ENCODE results near the gene MAFG. TPM values are rescaled to one million over a fixed set of nuclear protein-coding genes. Genes with fewer than 3 reads are reported as not detected.

The MAFG gene
- total RNA-seq, 1 experiment from 2014 or later, result 29.8 TPM

DNA sequence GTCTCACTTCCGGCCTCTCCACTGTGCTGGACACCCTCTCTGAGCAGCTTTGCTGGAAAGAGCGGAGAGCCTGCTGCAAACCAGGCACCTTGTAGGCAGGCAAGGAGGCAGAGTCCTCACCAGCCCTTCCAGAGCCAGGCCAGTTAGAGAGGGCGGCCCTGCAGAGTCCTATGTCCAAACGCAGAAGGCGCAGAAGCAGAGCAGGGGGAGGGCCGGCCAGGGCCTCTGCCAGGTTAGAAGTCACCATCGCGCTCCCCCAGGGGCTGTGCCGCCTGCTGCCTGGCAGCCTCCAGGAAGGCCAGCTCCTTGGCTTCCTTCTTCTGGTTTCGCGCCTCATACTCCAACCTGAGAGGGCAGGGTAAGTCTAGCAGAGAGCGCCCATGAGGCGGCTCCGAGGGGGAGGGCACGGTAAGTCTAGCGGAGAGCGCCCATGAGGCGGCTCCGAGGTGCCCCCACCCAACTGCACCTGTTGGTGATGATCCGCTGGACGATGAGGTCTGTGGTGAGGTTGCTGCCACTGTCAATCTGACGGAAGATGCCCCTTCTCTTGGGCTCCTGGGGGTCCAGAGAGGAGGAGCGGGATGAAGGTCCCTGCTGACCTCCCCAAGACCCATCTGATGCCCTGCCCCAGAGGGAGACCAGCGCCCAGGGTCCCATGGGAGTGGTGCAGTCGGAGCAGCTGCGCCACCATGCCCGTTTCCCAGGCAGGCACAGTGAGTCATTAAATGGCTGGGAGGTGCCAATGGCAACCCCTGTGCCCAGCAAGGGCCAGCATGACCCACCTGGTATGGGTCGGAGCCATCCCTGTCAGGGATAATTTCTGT lies 22.7 kb downstream of the MAFG start (continued):
- TF ChIP-seq, protein P1, sequence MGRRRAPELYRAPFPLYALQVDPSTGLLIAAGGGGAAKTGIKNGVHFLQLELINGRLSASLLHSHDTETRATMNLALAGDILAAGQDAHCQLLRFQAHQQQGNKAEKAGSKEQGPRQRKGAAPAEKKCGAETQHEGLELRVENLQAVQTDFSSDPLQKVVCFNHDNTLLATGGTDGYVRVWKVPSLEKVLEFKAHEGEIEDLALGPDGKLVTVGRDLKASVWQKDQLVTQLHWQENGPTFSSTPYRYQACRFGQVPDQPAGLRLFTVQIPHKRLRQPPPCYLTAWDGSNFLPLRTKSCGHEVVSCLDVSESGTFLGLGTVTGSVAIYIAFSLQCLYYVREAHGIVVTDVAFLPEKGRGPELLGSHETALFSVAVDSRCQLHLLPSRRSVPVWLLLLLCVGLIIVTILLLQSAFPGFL (CRISPR knock-in tag; IDR thresholded peaks at IDR 0.05; ENCODE audit: borderline replicate concordance), result no peak
- TF ChIP-seq, protein P2, sequence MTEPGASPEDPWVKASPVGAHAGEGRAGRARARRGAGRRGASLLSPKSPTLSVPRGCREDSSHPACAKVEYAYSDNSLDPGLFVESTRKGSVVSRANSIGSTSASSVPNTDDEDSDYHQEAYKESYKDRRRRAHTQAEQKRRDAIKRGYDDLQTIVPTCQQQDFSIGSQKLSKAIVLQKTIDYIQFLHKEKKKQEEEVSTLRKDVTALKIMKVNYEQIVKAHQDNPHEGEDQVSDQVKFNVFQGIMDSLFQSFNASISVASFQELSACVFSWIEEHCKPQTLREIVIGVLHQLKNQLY (CRISPR knock-in tag; IDR thresholded peaks at IDR 0.05), result no peak
- TF ChIP-seq ESRRA (CRISPR knock-in tag; IDR thresholded peaks at IDR 0.05; ENCODE audit: borderline replicate concordance), result no peak
- TF ChIP-seq TEAD1 (CRISPR knock-in tag; IDR thresholded peaks at IDR 0.05), result no peak
- no peak for TF ChIP-seq KAT7 (CRISPR knock-in tag; IDR thresholded peaks at IDR 0.05; ENCODE audit: borderline replicate concordance)
- no peak for TF ChIP-seq RELA (CRISPR knock-in tag; IDR thresholded peaks at IDR 0.05; ENCODE audit: borderline replicate concordance)

DNA sequence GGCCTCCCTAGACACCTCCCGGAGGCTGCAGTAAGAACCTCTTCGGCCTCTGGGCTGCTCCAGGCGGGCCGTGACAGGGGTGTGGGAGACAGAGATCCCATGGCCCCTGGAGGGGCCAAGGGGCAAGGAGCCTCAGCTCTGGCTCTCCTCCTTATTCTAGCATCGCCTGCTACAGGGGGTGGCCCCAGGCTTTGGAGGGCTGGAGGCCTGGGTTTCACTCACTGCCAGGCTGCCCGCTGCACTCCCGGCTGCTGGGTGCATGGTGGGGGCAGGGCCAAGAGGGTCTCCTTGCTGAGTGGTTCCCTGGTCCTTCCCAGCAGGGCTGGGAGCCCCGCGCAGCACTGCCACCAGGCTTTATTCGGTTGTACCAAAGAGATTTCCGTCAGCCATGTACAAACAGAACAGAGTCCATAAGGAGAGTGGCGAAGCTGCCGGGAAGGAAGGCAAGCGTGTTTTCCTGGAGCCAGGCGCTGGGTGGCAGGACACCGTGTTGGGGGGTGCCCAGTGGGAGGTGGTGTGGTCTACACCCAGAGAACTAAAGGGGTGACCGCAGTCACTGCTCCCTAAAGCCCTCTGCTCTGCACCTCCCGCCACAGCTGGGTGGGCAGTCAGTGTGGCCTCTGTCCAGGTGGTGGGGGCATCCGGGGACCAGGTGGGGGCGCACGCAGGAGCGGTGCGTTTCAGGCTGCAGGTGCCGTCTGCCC lies 23.5 kb downstream of the MAFG start:
- H3K4me1 Mint-ChIP-seq, result no peaks in the 10 kb centered on the region
- H3K4me3 Mint-ChIP-seq, result no peak overlapping the region
- H3K9me3 Mint-ChIP-seq, result no peaks in the 10 kb centered on the region
- peaks cover 7% of the 10 kb centered on the region; the same call in 1 of the 2 replicates for H3K36me3 Mint-ChIP-seq
- DNase-seq (ENCODE audit: low spot score) (no peak), ATAC-seq (no peak)
- H3K27me3 Mint-ChIP-seq (ENCODE audit: low read depth), result peaks cover 13% of the 10 kb centered on the region
- ChIA-PET POLR2A (no interaction called here), CTCF (interaction anchor here (1.3 kb wide), 1 partner anchor 34 kb away, joined by 5 read pairs; no protein-coding TSS in a partner anchor)
- TF ChIP-seq, protein P3, sequence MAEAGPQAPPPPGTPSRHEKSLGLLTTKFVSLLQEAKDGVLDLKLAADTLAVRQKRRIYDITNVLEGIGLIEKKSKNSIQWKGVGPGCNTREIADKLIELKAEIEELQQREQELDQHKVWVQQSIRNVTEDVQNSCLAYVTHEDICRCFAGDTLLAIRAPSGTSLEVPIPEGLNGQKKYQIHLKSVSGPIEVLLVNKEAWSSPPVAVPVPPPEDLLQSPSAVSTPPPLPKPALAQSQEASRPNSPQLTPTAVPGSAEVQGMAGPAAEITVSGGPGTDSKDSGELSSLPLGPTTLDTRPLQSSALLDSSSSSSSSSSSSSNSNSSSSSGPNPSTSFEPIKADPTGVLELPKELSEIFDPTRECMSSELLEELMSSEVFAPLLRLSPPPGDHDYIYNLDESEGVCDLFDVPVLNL (CRISPR knock-in tag; IDR thresholded peaks at IDR 0.05; ENCODE audit: borderline replicate concordance, low read depth), result no peak
- TF ChIP-seq, protein P4, sequence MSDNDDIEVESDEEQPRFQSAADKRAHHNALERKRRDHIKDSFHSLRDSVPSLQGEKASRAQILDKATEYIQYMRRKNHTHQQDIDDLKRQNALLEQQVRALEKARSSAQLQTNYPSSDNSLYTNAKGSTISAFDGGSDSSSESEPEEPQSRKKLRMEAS (CRISPR knock-in tag; IDR thresholded peaks at IDR 0.05), result no peak
- TF ChIP-seq ZNF219 (CRISPR knock-in tag; IDR thresholded peaks at IDR 0.05; ENCODE audit: borderline replicate concordance) (no peak), JAZF1 (CRISPR knock-in tag; IDR thresholded peaks at IDR 0.05) (no peak), FOXJ3 (CRISPR knock-in tag; IDR thresholded peaks at IDR 0.05; ENCODE audit: borderline replicate concordance) (no peak), HMGA2 (CRISPR knock-in tag; IDR thresholded peaks at IDR 0.05) (no peak), RORB (CRISPR knock-in tag; IDR thresholded peaks at IDR 0.05) (no peak), GTF2I (CRISPR knock-in tag; conservative IDR thresholded peaks at IDR 0.05) (no peak), ZNF263 (CRISPR knock-in tag; IDR thresholded peaks at IDR 0.05; ENCODE audit: low read depth) (no peak), GABPB1 (CRISPR knock-in tag; IDR thresholded peaks at IDR 0.05) (no peak), KAT7 (CRISPR knock-in tag; IDR thresholded peaks at IDR 0.05; ENCODE audit: borderline replicate concordance) (no peak)
- TF ChIP-seq, protein P5, sequence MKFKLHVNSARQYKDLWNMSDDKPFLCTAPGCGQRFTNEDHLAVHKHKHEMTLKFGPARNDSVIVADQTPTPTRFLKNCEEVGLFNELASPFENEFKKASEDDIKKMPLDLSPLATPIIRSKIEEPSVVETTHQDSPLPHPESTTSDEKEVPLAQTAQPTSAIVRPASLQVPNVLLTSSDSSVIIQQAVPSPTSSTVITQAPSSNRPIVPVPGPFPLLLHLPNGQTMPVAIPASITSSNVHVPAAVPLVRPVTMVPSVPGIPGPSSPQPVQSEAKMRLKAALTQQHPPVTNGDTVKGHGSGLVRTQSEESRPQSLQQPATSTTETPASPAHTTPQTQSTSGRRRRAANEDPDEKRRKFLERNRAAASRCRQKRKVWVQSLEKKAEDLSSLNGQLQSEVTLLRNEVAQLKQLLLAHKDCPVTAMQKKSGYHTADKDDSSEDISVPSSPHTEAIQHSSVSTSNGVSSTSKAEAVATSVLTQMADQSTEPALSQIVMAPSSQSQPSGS (CRISPR knock-in tag; IDR thresholded peaks at IDR 0.05; ENCODE audit: borderline replicate concordance, low read depth), result no peak
- no peak overlapping the region for H3K27ac Mint-ChIP-seq

Measured in WTC11 (cell line).